HepG2 (cell line): Measurements from ENCODE around the gene TJP2. TPM values are rescaled to one million over a fixed set of nuclear protein-coding genes. Genes with fewer than 3 reads are reported as not detected.

ENCODE experiments used
- RNF2 ChIP-seq: fragments of 450-650 bp; conservative IDR thresholded peaks from 2 replicates; pipeline ENCODE4 v1.6.1; 2016; ENCODE audit warnings: low read depth
- ZNF318 ChIP-seq: sonication (generic); formaldehyde crosslinking; IDR thresholded peaks from 2 replicates; pipeline ENCODE4 v1.4.0; 2020; ENCODE audit warnings: mild to moderate bottlenecking, missing genetic modification reagents
- ZNF460 ChIP-seq: sonication (generic); formaldehyde crosslinking; IDR thresholded peaks from 2 replicates; pipeline ENCODE4 v1.5.1; 2020; ENCODE audit warnings: missing genetic modification reagents, mild to moderate bottlenecking, borderline replicate concordance
- ZNF503 ChIP-seq: sonication (generic); formaldehyde crosslinking; IDR thresholded peaks from 2 replicates; pipeline ENCODE4 v1.4.0; 2020; ENCODE audit warnings: missing genetic modification reagents
- polyA plus RNA-seq, 8 experiments: library from polyadenylated mRNA; depleted of rRNA in 3 of 8; stranded (reverse) in 7 of 8; unstranded in 1 of 8; fragments of >200 nt; fragmentation: Illumina TruSeq in 4 of 8; extraction: Trizol in 4 of 8; gene quantifications; 2 replicates each; pipeline versions ENCODE4 v1.2.1 to v1.2.3, GENCODE V29; 2011 to 2016; ENCODE audit warnings: low read depth in 4 of 8, missing spikeins in 1 of 8, mixed read lengths in 1 of 8; ENCODE audit not compliant: insufficient read depth in 1 of 8
- total RNA-seq, 5 experiments: library from RNA; depleted of rRNA; stranded (reverse); fragments of >200 nt; fragmentation: Illumina TruSeq; extraction: Trizol; gene quantifications; 2 replicates each; pipeline ENCODE4 v1.2.3, GENCODE V29; 2016; ENCODE audit warnings: low read depth in 1 of 5

The TJP2 gene
- total and polyA plus RNA-seq, 2 of the 13 experiments (the other 11 are each of a cell fraction or from before 2014, with no cell fraction given) = 109 to 110 TPM

GRCh38 chr9:69171517-69171916 lies 2.6 kb upstream of the TJP2 start (continued):
- TF ChIP-seq ZNF318 (CRISPR knock-in tag) (no peak), ZNF503 (no peak), ZNF460 (CRISPR knock-in tag) (no peak), RNF2 (no peak)
